SW480 (cell line): Measurements from ENCODE around the gene PIGS.
A peak's percentile ranks its signal among the peaks of the same experiment; 100 is the strongest.
"Not testable (repeated sequence)": the region's sequence is repeated elsewhere in the genome, so short reads cannot be mapped to it uniquely, and the experiment has no call there.

Experiments used
- DNase-seq: peaks from one replicate; pipeline ENCODE4 v3.0.0-alpha.2; 2016; ENCODE audit warnings: low spot score

PIGS gene

DNA sequence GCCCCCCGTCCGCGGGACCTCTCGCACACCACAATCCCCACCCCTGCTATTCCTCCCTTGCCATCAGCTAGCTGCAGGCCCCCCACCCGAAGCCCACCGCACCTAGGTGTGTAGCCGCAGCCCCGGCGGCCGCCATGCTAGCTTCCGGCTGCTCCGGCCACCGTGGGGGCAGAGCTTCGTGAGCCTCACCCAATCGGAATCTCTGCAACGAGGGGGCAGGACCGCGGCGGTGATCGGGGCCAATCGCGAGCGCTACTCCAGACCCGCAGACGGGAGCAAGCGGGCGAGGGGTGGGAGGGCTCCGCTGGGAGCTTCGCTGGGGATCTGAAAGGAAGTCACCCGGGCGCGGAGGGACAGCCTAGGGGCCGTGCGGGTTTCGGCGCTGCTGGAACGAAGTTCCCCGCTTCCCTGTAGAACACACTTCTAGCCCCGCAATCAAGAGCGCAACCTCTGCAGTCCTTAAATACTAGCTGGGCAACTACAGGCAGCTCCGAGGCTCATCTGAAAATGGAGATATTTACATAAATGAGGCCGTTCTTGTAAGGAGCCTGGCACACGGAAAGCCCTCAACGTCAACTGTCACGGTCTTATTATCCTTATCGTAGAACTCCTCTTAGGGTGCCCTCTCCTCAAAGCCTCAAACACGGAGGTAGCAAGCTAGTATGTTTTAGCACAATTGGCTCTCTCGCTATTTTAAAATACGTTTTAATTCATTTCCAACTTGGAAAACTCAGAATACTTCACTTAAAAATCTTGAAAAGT, at the start of gene PIGS:
TSS of gene PIGS (minus strand) at position 164 of the 762 bp plus-strand sequence. CDS start at position 136, 28 bp downstream.
- peak; percentile 93 for DNase-seq

DNA sequence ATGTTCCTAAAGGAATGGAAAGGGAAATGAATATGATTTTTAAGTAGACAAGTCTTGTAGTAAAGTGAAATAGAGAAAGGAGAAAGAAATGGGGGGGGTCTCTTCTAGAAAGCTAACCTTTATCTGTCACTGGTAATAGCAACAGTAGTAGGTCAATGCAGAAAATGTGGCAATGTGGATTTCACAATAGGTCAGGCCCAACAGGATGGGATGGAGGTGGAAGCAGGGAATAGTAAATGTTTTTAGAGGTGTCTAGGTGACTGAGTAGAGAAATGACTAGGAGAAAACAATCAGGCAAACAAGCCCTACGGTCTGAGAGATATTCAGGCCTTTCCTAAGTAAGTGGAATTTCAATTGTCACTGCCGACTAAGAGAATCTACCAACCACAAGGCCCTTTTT, 48.7 kb upstream of the PIGS start:
- no peak for DNase-seq

DNA sequence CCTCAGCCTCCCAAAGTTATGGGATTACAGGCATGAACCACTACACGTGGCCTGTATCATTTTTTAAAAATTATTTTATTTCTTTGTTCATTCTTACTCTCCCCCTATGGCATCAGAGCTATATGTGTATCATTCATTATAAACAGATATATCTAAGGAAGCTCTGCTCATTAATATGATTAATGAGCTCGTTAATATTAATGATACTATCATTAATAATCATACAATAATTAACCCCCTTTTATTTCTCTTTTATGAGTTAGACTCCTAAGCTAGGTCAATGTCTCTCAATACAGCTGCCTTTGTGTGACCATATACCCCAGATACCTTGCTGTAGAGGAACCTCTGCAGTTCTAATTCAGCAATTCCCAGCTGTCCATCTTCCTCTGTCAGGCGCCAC, 47.1 kb upstream of the PIGS start:
- no peak for DNase-seq

DNA sequence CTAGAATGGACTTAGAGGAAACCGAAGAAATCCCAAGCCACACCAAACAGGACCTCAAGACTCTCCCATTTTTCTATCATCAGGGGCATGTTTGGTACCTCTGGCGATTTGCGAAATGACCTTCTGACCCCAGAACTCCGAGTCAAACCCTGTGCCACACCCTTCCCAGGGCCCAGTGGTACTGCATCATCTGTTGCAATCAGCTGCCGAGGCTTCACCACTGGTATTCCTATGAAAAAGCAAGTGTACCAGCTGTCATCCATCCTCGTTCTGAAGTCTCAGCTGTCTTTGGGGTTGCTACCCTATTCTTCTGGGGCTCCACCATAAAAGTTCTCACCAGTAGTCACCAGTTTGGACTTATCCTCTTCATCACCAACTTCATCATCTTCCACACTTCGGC, 45.0 kb upstream of the PIGS start:
- DNase-seq: no peak

DNA sequence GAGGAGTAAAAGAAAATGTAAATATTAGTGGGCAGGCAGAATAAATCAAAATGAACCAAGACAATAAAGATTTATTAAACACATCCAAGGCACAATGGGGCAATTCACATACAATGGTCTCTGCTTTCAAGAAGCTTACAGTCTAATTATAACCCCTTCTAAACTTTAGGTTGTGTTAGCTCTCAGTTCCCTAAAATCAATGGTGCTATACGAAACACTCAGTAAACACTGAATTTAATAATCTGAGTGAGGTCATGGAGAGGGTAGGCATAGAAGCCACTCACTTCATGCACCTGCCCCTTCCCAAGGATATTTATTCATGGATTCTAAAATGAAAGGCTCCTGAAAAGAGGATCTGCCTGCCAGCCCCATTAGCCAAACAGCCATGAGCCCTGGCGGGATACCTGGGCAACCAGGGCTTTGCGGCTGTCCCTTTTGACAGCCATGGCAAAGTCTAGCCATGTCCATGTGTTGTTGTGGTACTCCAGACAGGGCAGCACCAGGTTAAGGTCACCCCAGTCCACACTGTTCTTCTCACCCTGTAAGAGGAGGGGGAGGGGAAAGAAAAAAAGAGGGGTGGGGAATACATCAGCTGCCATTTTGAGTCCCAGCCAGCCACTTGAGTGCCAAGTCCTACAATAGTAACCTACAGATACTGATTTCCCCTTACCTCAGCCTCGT, 44.1 kb upstream of the PIGS start:
- DNase-seq: no peak

DNA sequence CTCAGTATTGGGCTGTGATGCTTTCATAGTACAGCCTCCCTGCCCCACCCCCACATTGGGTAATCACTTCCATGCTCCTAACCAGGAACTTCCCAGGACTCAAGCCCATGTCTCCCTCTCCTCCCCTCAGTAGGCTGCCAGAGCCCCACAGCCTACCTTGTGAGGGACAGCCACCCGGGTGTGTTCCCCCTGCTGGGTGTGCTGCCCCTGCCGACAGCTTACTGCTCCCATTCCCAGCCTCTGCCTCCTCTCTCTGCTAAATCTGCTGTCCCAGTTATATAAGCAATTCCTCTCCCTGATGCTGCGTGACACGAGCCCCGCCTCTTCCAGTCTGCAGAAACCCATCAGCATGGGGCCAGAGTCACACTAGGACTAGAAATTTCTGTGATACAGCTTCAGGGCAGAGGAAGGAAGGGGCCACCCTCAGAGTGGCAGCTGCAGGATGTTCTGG, 42.6 kb upstream of the PIGS start, which contains the start of gene RSKR:
TSS of gene RSKR (minus strand) at position 255 of the 451 bp plus-strand sequence. CDS start at position 231, 24 bp downstream.
- DNase-seq: no peak

DNA sequence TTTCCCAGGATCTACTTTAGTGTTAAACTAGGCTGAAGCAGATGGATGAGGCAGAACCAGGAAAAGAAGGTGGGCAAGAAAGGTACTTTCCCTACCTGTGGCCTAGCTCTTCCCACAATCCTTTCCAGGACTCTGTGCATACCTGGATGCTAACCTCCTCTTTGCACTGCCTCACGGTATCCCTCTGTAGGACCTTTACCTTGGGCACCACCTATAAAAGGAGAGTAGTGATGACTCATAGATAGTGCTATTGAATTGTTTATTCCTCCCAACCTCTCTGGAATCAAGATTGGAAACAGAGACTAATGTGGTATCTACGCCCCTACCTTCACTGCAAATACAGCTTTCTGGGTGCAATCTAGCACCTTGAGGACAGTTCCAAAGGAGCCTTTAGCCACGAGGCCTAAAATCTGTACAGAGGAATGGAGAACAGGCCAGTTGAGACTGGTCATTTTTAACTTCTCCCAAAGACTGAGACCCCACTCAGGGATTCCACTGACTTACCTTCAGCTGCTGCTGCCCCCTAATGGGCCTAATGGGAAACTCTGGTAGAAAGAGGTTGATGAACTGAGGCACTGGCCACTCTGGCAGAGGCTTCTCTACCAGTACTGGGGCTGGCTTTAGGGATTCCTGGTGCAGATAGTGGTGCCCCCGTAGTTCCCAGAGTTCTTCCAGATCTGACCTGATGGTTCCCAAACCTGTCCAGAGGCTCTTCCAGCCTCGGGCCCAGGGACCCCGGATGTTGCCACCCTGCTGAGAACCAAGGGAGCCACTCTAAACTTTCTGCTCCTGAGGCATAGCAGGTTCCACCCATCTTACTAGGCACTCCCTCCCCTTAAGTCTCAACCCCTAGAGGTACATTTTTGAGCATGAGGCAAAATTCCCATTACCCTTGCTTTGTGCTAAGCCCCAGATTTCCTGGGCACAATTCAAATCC, 41.9 kb upstream of the PIGS start:
- peak; percentile 25 for DNase-seq

DNA sequence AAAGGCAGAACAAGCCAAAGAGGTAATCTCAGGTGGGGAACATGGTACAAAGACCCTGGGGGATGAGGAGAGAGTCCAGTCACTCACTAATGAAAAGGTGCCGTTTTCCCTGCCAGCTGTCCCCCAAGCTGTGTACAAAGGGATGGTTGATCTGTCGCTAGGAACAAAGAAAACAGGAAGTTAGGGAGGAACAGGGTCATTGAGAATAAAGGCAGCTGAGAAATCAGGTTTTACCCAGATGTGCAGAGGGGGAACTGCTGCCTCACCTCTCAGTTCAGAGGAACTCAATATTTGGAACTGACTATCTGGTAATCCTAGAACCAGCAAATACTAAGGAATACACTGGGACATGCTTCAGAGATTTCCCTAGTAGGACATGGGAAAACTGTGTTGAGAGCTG, 41.2 kb upstream of the PIGS start:
- no peak for DNase-seq

DNA sequence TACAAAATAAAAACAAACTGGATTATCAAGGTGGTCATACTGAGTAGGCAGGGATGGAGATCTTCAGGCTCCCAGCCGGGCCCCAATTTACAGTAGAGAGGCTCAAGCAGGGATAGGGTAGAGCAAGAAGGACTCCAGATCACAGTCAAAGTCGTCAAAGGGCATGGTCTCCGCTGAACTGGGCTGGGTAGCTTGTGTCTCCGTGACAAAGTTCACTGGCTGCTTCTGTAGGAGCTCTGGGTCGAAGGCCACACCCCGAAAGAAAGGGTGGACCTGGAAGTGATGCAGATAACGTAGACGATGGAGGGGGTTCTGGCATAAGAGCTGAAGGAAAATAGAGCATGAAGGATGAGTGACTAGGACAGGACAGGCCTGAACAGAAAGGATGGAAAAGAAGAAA, 39.1 kb upstream of the PIGS start:
- no peak for DNase-seq

DNA sequence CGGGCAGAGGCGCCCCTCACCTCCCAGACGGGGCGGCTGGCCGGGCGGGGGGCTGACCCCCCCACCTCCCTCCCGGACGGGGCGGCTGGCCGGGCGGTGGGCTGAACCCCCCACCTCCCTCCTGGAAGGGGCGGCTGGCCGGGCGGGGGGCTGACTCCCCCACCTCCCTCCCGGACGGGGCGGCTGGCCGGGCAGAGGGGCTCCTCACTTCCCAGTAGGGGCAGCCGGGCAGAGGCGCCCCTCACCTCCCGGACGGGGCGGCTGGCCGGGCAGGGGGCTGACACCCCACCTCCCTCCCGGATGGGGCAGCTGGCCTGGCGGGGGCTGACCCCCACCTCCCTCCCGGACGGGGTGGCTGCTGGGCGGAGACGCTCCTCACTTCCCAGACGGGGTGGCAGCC, 32.7 kb upstream of the PIGS start:
- DNase-seq: not testable (repeated sequence)

DNA sequence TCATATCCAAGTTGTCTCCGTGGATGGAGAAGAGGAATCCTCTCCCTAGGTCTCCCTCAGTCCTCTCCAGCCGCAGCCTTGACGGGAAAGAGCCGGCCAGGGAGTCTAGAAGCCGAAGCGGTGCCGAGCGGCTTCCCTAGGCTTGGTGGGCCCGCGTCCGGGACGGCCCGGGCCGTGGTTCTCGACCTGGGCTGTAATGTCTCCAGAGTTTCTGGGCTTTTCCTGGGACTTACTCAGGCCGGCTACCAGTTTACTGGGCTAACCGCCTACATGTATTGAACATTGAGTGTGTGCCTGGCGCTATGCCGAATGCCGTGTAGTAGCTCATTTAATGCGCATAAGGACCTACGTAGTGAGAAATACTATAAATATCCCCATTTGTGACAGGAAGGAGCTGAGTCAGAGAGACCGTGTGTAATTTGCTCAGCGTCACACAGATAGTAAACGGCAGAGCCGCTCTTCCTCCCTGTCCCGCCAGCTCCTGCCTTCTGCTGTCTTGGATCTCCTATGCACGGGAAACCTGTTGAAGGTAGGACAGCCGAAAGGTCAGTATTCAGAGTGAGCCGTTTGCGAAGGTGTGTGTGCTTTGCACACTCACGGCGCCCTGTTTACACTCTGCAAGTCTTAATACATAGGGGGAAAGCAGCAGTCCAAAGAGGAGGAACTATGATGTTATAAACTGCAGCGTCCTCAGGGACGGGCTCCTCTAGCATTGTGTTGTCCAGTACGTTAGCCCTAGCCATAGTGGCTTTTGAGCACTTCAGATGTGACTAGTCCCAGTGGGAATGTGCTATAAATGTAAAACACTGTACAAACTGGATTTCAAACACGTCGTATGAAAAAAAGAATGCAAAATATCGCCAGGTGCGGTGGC, 28.2 kb upstream of the PIGS start:
- DNase-seq: peak; percentile 80

DNA sequence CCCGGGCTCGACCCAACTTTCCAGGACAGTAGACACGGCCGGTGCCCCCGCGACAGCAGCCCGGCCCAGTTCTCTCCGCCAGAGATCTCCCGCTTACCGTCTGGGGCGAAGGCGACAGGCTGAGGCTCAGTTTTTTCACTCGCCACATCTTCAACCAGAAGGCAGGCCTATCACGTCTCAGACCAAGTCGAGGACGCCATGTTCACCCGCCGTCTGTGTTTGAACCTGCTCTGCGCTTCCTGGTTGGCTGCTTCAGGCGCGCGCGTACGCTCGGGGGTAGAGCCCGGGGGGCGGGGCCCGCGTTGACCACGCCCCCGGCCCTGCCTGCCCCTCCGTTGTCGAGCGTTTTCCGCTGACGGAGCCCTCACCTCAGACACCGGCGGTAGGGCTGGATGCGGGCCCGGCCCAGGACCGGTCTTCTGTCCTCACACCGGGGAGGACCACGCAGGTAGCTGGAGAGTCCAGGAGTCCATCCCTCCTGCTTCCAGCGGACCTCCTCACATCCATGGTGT, 27.5 kb upstream of the PIGS start, which contains the start of gene SPAG5:
TSS of gene SPAG5 (minus strand) at position 227 of the 512 bp plus-strand sequence. CDS start at position 148, 79 bp downstream.
- DNase-seq: peak; percentile 92

DNA sequence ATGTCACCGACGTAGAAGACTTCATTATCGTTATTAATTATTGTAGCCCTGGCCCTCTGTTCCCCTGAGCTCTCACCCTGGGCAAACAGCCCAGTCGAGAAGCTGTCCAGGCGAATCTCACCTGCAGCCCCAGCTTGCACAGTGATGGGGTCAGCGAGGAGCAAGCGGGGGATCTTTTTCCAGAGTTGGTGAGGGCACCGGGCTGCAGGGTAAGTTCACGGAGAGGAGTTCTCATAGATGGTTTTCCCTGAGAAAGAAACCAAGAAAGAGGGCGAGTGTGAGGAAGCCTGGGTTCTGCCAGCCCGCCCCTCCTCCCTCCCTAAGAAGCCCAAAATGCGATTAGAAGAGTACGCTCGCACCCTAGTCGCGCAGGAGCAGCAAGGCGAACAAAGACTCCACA, 27.1 kb upstream of the PIGS start:
- no peak for DNase-seq

DNA sequence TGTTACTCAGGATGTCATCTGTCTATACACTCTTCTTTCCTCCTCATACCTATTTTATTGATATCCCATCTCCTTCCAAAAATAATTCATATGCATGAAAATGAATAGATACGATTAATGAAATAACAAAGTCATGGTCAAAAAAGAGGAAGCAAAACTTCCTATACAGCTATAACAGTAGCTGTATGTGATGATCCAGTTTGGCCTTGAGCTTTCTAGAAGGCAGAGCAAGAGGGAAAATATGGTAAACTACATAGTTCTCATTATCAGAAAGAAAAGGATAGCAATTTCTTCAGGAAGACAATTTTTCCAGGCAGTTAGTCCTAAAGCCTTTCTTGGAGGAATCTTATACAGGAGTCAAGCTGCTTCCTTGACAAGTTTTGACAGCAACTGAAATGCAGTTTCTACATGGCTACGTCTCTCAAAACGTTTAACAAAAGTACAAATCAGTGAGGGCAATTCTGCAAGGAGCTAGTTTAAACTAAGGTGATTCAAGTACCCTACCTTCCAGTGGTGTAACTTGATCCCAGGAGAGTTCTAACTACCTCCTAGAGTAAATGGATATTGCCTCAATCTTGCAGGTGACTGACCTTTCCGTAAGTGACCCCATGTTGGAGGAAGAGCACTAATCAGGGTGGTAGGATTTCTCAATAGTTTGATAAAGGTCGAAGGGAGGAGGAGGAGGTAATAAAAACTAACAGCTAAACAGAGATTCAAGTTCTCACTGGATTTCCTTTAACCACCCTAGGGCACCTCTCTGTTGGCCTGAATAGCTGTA, 26.5 kb upstream of the PIGS start:
- no peak for DNase-seq

DNA sequence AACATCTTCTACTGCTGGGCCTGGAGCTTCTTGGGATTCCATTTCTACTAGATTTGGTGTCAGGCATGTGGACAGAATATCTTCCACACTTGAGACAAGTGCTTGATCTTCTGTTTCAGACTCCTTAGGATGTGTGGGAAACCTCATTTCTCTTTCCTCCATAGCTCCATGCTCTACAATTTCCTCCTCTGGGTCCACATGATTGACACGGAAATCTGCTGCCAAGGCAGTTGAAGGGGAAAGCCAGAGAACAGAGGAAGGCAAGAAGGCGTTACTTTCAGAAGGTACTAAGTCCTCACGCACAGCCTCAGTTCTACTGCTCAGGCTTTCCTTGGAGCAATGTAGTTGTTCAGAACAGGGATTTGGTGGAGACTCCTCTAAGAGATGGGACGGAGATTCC, 20.9 kb upstream of the PIGS start:
- DNase-seq: no peak

DNA sequence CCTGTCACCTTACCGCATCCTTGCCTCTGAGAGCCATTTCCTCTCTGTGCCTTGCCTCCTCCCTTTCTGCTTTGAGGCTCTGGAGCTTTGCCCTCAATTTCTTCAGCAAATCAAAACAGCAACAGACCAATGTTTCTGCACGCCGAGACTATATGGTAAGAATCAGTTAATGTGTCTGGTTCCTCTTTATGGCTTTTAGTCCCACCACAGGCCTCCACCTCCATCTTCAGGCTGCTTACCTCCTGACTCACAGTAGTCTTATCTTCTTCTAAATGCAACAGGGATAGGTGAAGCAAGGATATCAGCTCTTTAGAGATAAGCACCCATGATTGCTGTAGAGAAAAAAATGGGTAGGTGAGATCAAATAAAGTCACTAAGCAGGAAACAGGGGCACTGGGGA, 14.5 kb upstream of the PIGS start:
- no peak for DNase-seq

DNA sequence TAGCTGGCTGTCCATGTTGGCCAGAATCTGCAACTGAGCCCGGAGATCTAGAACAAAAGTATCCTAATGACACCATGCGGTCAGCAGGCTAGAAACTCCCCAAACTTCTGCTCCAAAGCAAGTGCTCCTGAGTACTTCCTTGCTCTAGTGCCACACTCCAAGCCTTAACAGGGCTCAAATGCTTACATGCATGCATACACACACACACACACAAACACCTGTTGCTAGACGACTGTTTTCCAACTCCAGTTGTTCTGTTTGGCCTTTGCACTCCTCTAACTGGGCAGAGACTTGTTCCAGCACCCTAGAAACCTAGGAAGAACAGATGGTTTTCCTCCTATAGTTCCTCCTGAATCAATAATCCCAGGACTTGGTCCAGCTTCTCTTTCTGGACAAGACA, 13.1 kb upstream of the PIGS start:
- no peak for DNase-seq

DNA sequence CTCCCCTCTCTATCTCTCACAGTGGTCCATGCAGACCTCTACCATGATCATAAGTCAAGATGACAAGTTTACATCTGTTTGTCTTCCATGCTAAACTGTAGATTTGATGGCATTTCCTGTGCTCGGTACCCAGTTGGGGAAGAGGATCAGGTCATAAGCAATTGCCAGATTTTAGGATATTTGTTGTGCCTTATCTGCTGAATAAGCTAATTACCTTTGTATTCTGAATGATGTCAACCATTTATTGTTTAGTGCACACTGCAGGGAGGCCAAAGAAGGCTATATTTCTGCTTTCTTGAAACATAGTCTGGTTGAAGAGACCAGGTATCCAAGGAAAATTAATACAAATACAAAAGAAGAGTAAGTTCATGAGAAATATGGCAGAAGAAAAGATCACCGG, 11.2 kb upstream of the PIGS start:
- no peak for DNase-seq

DNA sequence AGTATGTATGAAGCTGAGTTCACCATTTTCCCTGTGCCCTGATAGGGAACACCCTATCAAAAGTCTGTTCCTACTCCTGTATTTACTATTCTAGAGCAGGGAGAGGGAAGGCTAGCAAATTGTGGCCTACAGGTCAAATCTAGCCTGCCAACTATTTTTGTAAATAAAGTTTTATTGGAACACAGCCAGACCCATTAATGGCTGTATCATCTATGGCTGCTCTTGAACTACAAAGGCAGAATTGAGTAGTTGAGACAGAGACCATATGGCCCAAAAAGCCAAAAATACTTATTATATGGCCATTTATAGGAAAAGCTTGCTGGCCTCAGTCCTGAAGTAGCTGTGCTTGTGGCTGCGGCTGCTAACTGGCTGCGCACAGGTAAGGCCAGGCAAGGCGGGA, 9.6 kb upstream of the PIGS start:
- DNase-seq: no peak

DNA sequence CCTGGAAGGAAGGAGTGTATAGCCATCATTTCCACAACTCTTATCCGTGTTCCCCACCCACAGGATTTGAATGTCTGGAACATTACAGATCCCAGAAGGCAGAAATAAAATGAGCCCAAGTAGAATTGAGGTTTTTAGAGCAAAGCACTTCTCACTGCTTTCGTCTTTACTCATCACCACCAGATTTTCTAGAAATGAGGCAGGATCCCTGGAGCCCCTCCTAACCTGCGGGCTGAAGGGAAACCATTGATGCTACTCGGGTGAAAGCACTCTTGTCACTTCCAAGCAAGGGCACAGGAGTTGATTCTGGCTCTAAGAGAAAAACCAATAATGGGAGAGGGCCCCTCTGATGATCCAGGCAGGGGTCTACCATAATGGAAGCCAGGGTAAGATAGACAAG, 8.2 kb upstream of the PIGS start:
- DNase-seq: no peak
